ENCODE data around the gene MRI1.

The MRI1 gene

DNA sequence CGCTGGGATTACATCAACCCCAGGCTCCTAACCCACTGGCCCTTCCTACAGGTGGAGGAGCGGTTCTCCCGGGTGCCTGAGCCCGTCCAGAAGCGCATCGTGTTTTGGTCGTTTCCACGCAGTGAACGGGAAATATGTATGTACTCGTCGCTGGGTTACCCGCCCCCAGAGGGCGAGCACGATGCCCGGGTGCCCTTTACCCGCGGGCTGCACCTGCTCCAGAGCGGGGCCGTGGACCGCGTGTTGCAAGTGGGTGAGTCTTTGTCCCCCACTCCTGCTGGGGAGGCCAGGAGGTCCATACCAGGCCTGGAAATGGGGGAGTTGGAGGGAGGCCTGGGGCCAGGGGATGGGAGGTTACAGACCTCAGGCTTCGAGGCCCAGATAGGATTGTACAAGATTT, 35.3 kb downstream of the MRI1 start:
- no peak overlapping the region for H2AFZ ChIP-seq
- H3K4me3 ChIP-seq (ENCODE audit: low read depth, low read length), result no peak overlapping the region
- no peaks in the 10 kb centered on the region for H3K36me3 ChIP-seq (ENCODE audit: control insufficient read depth, insufficient read depth, low read length)
- peaks cover 8% of the 10 kb centered on the region for H3K4me1 ChIP-seq
- no peaks in the 10 kb centered on the region for H3K9me3 ChIP-seq (ENCODE audit: control insufficient read depth, low read length)
- H3K9ac ChIP-seq, result no peak overlapping the region
- no peaks in the 10 kb centered on the region for H3K79me2 ChIP-seq
- H3K4me2 ChIP-seq (ENCODE audit: low read length), result no peak overlapping the region
- TF ChIP-seq, protein P1, sequence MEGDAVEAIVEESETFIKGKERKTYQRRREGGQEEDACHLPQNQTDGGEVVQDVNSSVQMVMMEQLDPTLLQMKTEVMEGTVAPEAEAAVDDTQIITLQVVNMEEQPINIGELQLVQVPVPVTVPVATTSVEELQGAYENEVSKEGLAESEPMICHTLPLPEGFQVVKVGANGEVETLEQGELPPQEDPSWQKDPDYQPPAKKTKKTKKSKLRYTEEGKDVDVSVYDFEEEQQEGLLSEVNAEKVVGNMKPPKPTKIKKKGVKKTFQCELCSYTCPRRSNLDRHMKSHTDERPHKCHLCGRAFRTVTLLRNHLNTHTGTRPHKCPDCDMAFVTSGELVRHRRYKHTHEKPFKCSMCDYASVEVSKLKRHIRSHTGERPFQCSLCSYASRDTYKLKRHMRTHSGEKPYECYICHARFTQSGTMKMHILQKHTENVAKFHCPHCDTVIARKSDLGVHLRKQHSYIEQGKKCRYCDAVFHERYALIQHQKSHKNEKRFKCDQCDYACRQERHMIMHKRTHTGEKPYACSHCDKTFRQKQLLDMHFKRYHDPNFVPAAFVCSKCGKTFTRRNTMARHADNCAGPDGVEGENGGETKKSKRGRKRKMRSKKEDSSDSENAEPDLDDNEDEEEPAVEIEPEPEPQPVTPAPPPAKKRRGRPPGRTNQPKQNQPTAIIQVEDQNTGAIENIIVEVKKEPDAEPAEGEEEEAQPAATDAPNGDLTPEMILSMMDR (IDR thresholded peaks at IDR 0.05), result no peak
- H3K27me3 ChIP-seq (ENCODE audit: control insufficient read depth, insufficient read depth, low read length), result no peaks in the 10 kb centered on the region
- H3K27ac ChIP-seq, result no peak overlapping the region

DNA sequence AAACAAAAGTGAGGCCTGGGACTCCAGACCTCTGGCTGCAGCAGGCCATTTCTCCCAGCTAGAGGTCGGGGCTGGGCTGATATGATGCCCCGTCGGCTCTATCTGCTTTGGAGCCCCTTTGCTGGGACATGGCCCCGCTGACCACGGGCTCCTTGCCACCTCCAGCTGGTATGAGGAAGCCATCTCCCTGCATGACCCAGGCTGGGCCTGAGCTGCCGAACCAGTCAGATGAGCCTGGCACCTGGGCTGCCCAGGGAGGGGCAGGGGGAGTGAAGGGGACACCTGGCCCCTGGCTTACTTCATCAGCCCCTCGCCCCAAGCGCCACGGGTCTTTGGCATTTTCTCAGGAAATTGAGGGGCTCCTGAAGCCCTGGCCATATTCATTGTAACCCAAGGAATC, 38.7 kb downstream of the MRI1 start:
- Histone ChIP-seq H3K9ac (no peak overlapping the region), H3K4me2 (ENCODE audit: low read length) (no peak overlapping the region), H3K4me1 (no peaks in the 10 kb centered on the region), H3K9me3 (ENCODE audit: control insufficient read depth, low read length) (no peaks in the 10 kb centered on the region), H3K4me3 (ENCODE audit: low read depth, low read length) (no peak overlapping the region), H3K79me2 (no peaks in the 10 kb centered on the region), H2AFZ (no peak overlapping the region), H3K27me3 (ENCODE audit: control insufficient read depth, insufficient read depth, low read length) (no peaks in the 10 kb centered on the region), H3K36me3 (ENCODE audit: control insufficient read depth, insufficient read depth, low read length) (no peaks in the 10 kb centered on the region), H3K27ac (no peak overlapping the region)
- TF ChIP-seq, protein P1 (IDR thresholded peaks at IDR 0.05), result no peak

GRCh38 chr19:13804830-13805683, 40.7 kb downstream of the MRI1 start:
- Histone ChIP-seq H2AFZ (no peak overlapping the region), H3K27me3 (ENCODE audit: control insufficient read depth, insufficient read depth, low read length) (no peaks in the 10 kb centered on the region), H3K27ac (no peak overlapping the region), H3K4me2 (ENCODE audit: low read length) (no peak overlapping the region), H3K79me2 (no peaks in the 10 kb centered on the region), H3K4me1 (no peaks in the 10 kb centered on the region), H3K4me3 (ENCODE audit: low read depth, low read length) (no peak overlapping the region), H3K9ac (no peak overlapping the region), H3K9me3 (ENCODE audit: control insufficient read depth, low read length) (no peaks in the 10 kb centered on the region), H3K36me3 (ENCODE audit: control insufficient read depth, insufficient read depth, low read length) (no peaks in the 10 kb centered on the region)
- TF ChIP-seq, protein P1 (IDR thresholded peaks at IDR 0.05), result peak; percentile 15

DNA sequence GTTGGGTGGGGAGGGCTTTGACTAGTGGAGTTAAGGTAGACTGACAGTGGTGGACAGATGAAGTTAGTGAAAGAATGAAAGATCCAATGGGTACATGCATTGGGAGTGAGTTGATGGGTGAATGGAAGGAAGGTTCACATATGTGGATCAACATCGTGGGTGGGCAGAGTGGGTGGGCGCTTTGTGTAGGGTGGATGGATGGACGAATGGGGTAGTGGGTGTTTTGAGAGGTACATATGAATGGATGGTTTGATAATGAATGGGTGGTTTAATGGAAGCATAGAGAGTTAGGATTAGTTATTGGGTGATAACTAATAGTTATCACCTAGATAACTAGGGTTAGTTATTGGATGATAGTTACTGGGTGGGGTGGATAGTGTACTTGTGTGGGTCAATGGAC, 42.4 kb downstream of the MRI1 start:
- no peaks in the 10 kb centered on the region for H3K4me1 ChIP-seq
- no peak overlapping the region for H2AFZ ChIP-seq
- H3K9ac ChIP-seq, result no peak overlapping the region
- no peaks in the 10 kb centered on the region for H3K9me3 ChIP-seq (ENCODE audit: control insufficient read depth, low read length)
- H3K27ac ChIP-seq, result no peak overlapping the region
- TF ChIP-seq, protein P1 (IDR thresholded peaks at IDR 0.05), result no peak
- H3K79me2 ChIP-seq, result no peaks in the 10 kb centered on the region
- H3K36me3 ChIP-seq (ENCODE audit: control insufficient read depth, insufficient read depth, low read length), result no peaks in the 10 kb centered on the region
- no peak overlapping the region for H3K4me2 ChIP-seq (ENCODE audit: low read length)
- no peak overlapping the region for H3K4me3 ChIP-seq (ENCODE audit: low read depth, low read length)
- H3K27me3 ChIP-seq (ENCODE audit: control insufficient read depth, insufficient read depth, low read length), result no peaks in the 10 kb centered on the region
